GM23248 (cell line): ENCODE measurements around the gene TRIM62. TPM values are rescaled to one million over a fixed set of nuclear protein-coding genes. Genes with fewer than 3 reads are reported as not detected.

Experiments used
- DNase-seq: peaks from one replicate; pipeline ENCODE4 v3.0.0-alpha.2; 2015
- H2AFZ ChIP-seq: fragments of 200-600 bp; sonication (generic); 2 replicates; pipeline ENCODE4 v1.6.1; 2016; ENCODE audit warnings: antibody characterized with exemption
- H3F3A ChIP-seq: fragments of 200-600 bp; sonication (generic); 2 replicates; pipeline ENCODE4 v1.6.1; 2016; ENCODE audit warnings: mild to moderate bottlenecking, antibody characterized with exemption, mixed run types; ENCODE audit not compliant: insufficient read depth
- H3K27ac ChIP-seq: fragments of 200-600 bp; sonication (generic); 2 replicates; pipeline ENCODE4 v1.5.1; 2016; ENCODE audit warnings: mild to moderate bottlenecking
- H3K27me3 ChIP-seq: fragments of 200-600 bp; sonication (generic); replicated peaks from 2 replicates; pipeline ENCODE4 v1.6.1; 2016; ENCODE audit warnings: mild to moderate bottlenecking; ENCODE audit not compliant: insufficient read depth
- H3K36me3 ChIP-seq: fragments of 200-600 bp; sonication (generic); 2 replicates; pipeline ENCODE4 v1.6.1; 2016; ENCODE audit warnings: low read depth, mild to moderate bottlenecking
- H3K4me1 ChIP-seq: fragments of 200-600 bp; sonication (generic); 2 replicates; pipeline ENCODE4 v1.6.1; 2016; ENCODE audit warnings: mild to moderate bottlenecking; ENCODE audit not compliant: insufficient read depth
- H3K4me2 ChIP-seq: fragments of 200-600 bp; sonication (generic); one replicate; pipeline ENCODE4 v1.6.1; 2016; ENCODE audit warnings: mild to moderate bottlenecking; ENCODE audit not compliant: unreplicated experiment
- H3K4me3 ChIP-seq: fragments of 200-600 bp; sonication (generic); 2 replicates; pipeline ENCODE4 v1.5.1; 2016; ENCODE audit warnings: mild to moderate bottlenecking
- H3K79me2 ChIP-seq: fragments of 200-600 bp; sonication (generic); 2 replicates; pipeline ENCODE4 v1.6.1; 2016; ENCODE audit warnings: mild to moderate bottlenecking; ENCODE audit not compliant: insufficient read depth
- H3K9ac ChIP-seq: fragments of 200-600 bp; sonication (generic); 2 replicates; pipeline ENCODE4 v1.6.1; 2016; ENCODE audit warnings: mild to moderate bottlenecking
- H3K9me2 ChIP-seq: fragments of 200-600 bp; sonication (generic); 2 replicates; pipeline ENCODE4 v1.6.1; 2016; ENCODE audit warnings: mixed run types, mild to moderate bottlenecking, moderate library complexity; ENCODE audit not compliant: insufficient read depth
- H3K9me3 ChIP-seq: fragments of 200-600 bp; sonication (generic); one replicate; pipeline ENCODE4 v1.6.1; 2017; ENCODE audit warnings: low read depth
- H4K20me1 ChIP-seq: fragments of 200-600 bp; sonication (generic); 2 replicates; pipeline ENCODE4 v1.6.0; 2016; ENCODE audit not compliant: insufficient read depth
- EZH2 ChIP-seq: fragments of 200-600 bp; sonication (generic); IDR thresholded peaks from 2 replicates; pipeline ENCODE4 v1.6.1; 2018; ENCODE audit warnings: antibody characterized with exemption, mild to moderate bottlenecking; ENCODE audit not compliant: insufficient read depth, poor library complexity, severe bottlenecking
- EZH2phosphoT487 ChIP-seq: fragments of 200-600 bp; sonication (generic); IDR thresholded peaks from 2 replicates; pipeline ENCODE4 v1.6.1; 2018; ENCODE audit warnings: antibody characterized with exemption, moderate library complexity, mild to moderate bottlenecking, low read depth; ENCODE audit not compliant: insufficient read depth
- WGBS, 2 experiments: methylation state at CpG; one replicate each; pipeline ENCODE4 v1.1.6; 2015 to 2017; ENCODE audit warnings: low lambda C conversion rate in 2 of 2, low coverage in 1 of 2; ENCODE audit errors: missing lambda C conversion rate in 2 of 2; 5-methylcytosine and 5-hydroxymethylcytosine counted together
- in situ Hi-C: fragments of 300-500 bp; cut with MboI; formaldehyde crosslinking; loops from 2 replicates; pipeline ENCODE4 v1.15.0; 2020
- polyA plus RNA-seq: library from polyadenylated mRNA; unstranded; fragments of >200 nt; fragmentation: Nextera tagmentation; extraction: Ambion mirVana; gene quantifications from 2 replicates; pipeline ENCODE4 v1.2.1, GENCODE V29; 2016
- total RNA-seq: library from RNA; depleted of rRNA; stranded (reverse); fragments of >200 nt; shearing (Covaris generic); gene quantifications from 2 replicates; pipeline ENCODE4 v1.2.3, GENCODE V29; 2014

Gene TRIM62
- total and polyA plus RNA-seq, 2 experiments from 2014 or later: 2.0 to 2.6 TPM

DNA sequence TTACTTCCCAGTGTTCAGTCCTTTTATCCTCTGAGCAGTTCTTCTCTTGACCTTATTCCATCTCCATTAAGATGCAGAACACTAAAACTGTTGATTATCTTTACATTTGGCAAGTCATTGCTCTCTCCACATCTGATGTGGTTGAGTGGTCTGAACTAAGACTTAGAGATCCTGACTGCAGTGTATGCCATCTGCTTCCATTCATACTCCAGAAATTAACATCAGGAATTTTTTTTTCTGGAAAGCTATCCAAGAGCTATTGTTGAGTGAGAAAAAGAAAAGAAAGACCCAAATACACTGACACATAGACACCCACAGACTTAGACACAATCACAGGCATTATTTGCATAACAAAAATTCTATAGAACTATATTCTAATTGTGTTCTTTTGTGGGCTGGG lies 3.7 kb upstream of the TRIM62 start:
- H3K27me3 ChIP-seq: peaks cover 15% of the 10 kb centered on the region
- H3K4me2 ChIP-seq: no peak overlapping the region

DNA sequence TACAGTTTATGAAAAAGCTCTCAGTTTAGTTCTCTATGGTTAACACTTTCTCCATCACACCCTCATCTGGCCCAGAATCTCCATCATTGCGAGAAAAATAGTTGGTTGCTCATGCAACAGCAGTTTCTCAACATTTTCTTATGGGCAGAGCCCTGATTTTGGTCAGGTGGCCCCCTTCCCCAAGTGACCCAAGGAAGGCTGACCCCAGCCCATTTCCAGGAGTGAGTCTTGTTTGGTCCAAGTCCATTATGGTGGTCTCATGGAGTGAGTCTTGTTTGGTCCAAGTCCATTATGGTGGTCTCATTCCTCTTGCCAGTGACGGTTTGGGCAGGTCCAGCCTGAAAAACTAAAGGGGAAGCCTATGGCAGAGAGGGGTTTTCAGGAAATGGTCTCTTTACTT lies 1.5 kb upstream of the TRIM62 start:
- no peaks in the 10 kb centered on the region for H3K9me2 ChIP-seq
- in situ Hi-C loops: no loop called here

More for the DNA sequence above, 3.7 kb upstream of the TRIM62 start:
- no peak for DNase-seq
- no peak overlapping the region for H3K9ac ChIP-seq
- no peaks in the 10 kb centered on the region for H3K79me2 ChIP-seq
- in situ Hi-C loops: no loop called here
- no peaks in the 10 kb centered on the region for H3K36me3 ChIP-seq
- no peak overlapping the region for H3K4me3 ChIP-seq
- H3K27ac ChIP-seq: no peak overlapping the region
- no peak overlapping the region for H2AFZ ChIP-seq
- no peaks in the 10 kb centered on the region for H3K9me3 ChIP-seq
- H3F3A ChIP-seq: 0 out of 2 replicates have a peak, but pooled peaks cover 4% of the 10 kb centered on the region
- no peaks in the 10 kb centered on the region for H3K9me2 ChIP-seq
- no peaks in the 10 kb centered on the region for H4K20me1 ChIP-seq
- H3K4me1 ChIP-seq: peaks cover 5% of the 10 kb centered on the region; the same call in 1 of the 2 replicates
- TF ChIP-seq EZH2phosphoT487: no peak
- TF ChIP-seq EZH2: no peak

DNA sequence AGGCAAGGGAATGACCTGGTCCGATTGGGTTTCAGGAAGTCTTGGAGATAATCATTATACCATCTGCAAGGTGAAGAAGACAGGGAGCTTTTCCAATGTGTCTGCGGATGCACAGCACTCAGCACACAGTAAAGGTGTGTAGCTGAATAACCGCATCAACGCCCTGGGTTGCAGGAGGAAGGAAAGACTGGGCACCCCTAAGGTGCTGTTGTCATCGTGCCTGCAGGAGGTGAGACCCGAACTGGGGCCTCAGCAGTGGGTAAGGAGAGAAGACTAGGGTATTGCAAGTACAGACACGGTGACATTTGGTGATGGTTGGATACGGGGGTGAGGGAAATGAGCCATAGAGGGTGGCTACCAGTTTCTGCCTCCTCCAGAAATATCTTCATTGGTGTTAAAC lies 1.1 kb upstream of the TRIM62 start:
- no peak overlapping the region for H3K4me2 ChIP-seq
- no peaks in the 10 kb centered on the region for H3K36me3 ChIP-seq
- no peaks in the 10 kb centered on the region for H4K20me1 ChIP-seq
- TF ChIP-seq EZH2: no peak
- no peak for TF ChIP-seq EZH2phosphoT487
- H3K79me2 ChIP-seq: no peaks in the 10 kb centered on the region
- H3K9me2 ChIP-seq: no peaks in the 10 kb centered on the region
- no peak overlapping the region for H3K9ac ChIP-seq
- H3K27ac ChIP-seq: no peak overlapping the region
- H3K4me1 ChIP-seq: peaks cover 4% of the 10 kb centered on the region; the same call in 1 of the 2 replicates
- in situ Hi-C loops: no loop called here
- H3K27me3 ChIP-seq: peaks cover 15% of the 10 kb centered on the region
- DNase-seq: no peak
- no peaks in the 10 kb centered on the region for H3K9me3 ChIP-seq
- no peak overlapping the region for H2AFZ ChIP-seq
- 56 to 57% methylated on average over 8 of the region's 8 CpGs for WGBS, 2 experiments
- no peak overlapping the region for H3K4me3 ChIP-seq
- H3F3A ChIP-seq: no peaks in the 10 kb centered on the region

More for the DNA sequence above, 1.5 kb upstream of the TRIM62 start:
- Histone ChIP-seq H3F3A (no peaks in the 10 kb centered on the region), H3K27ac (no peak overlapping the region), H2AFZ (no peak overlapping the region), H3K9me3 (no peaks in the 10 kb centered on the region), H4K20me1 (no peaks in the 10 kb centered on the region), H3K4me3 (no peak overlapping the region), H3K27me3 (peaks cover 15% of the 10 kb centered on the region), H3K4me2 (no peak overlapping the region), H3K79me2 (no peaks in the 10 kb centered on the region), H3K9ac (no peak overlapping the region), H3K36me3 (no peaks in the 10 kb centered on the region), H3K4me1 (peaks cover 4% of the 10 kb centered on the region; the same call in 1 of the 2 replicates)
- TF ChIP-seq EZH2: no peak
- no peak for TF ChIP-seq EZH2phosphoT487
- DNase-seq: no peak
- 68 to 85% methylated on average over 2 of the region's 2 CpGs for WGBS, 2 experiments

- H2AFZ ChIP-seq: peak overlapping the region; percentile 81
- H3K4me3 ChIP-seq: peak overlapping the region; percentile 75
- peaks cover 15% of the 10 kb centered on the region for H3K27me3 ChIP-seq
- H3K79me2 ChIP-seq: no peaks in the 10 kb centered on the region
- H3F3A ChIP-seq: no peaks in the 10 kb centered on the region
- no peaks in the 10 kb centered on the region for H4K20me1 ChIP-seq
- H3K9ac ChIP-seq: peak overlapping the region; percentile 60
- no peaks in the 10 kb centered on the region for H3K9me3 ChIP-seq
- H3K4me2 ChIP-seq: peak overlapping the region; percentile 93
- no peak overlapping the region for H3K27ac ChIP-seq
- in situ Hi-C loops: no loop called here
- H3K4me1 ChIP-seq: peaks cover 4% of the 10 kb centered on the region; the same call in 1 of the 2 replicates
- H3K9me2 ChIP-seq: no peaks in the 10 kb centered on the region
- peak; percentile 47 for DNase-seq
- WGBS, 2 experiments: 12 to 14% methylated on average over 5 of the region's 5 CpGs
- TF ChIP-seq EZH2 (no peak), EZH2phosphoT487 (no peak)
- H3K36me3 ChIP-seq: no peaks in the 10 kb centered on the region
Observed at GRCh38 chr1:33182401-33182841, 578 bp upstream of the TRIM62 start.
